BE2C (cell line): ENCODE results near the gene ZNF775.

ENCODE experiments used
- DNase-seq: peaks from one replicate; pipeline ENCODE4 v3.0.0-alpha.2; 2020
- H3K27me3 ChIP-seq: fragments of 250-450 bp; sonication (Bioruptor Pico); 2 replicates; pipeline ENCODE4 v1.5.1; 2020; ENCODE audit warnings: mild to moderate bottlenecking
- H3K36me3 ChIP-seq: fragments of 250-450 bp; sonication (Bioruptor Pico); 2 replicates; pipeline ENCODE4 v1.5.1; 2020; ENCODE audit warnings: mild to moderate bottlenecking
- H3K4me1 ChIP-seq: fragments of 250-450 bp; sonication (Bioruptor Pico); 2 replicates; pipeline ENCODE4 v1.5.1; 2020
- H3K4me3 ChIP-seq: 2 replicates; pipeline ENCODE4 v1.5.1; 2011; ENCODE audit warnings: low read depth, low read length
- H3K9me3 ChIP-seq: fragments of 250-450 bp; sonication (Bioruptor Pico); 2 replicates; pipeline ENCODE4 v1.5.1; 2020
- TF ChIP-seq, protein P1 (sequence below): IDR thresholded peaks from 2 replicates; pipeline ENCODE4 v1.5.1; 2012; ENCODE audit warnings: mild to moderate bottlenecking, low read depth, low read length

Gene ZNF775

DNA sequence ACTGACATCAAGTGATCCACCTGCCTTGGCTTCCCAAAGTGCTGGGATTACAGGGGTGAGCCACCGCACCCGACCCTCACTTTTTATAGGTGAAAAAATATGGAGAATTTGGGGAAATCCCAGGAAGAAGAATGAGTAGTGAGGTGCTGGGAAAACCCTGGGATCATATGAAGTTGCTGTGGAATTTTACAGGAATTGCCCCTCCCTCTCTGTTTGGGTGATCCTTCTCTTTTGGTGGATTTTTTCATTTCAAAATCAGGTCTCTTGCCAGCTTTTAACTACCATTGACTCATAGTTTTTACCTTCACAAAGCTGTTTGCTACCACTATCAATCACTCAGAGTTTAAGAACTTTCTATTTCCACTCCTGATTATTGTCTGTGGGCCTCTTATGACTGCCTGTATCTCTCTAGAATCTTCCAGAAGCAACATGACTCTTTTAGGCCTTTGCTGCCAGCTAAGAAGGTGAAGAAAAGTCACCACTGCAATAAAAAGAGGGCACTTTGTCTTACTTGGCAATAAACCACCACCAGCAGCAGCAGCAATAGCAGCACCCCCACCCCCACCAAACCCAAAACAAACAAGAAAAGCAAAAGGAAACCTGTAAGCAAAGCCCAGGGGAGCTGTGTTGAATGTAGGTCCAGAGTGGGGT is 67.3 kb downstream of the ZNF775 start:
- Histone ChIP-seq H3K27me3 (no peaks in the 10 kb centered on the region), H3K36me3 (no peaks in the 10 kb centered on the region), H3K9me3 (0 out of 2 replicates have a peak, but pooled peaks cover 5% of the 10 kb centered on the region), H3K4me3 (no peak overlapping the region), H3K4me1 (no peaks in the 10 kb centered on the region)
- TF ChIP-seq, protein P1, sequence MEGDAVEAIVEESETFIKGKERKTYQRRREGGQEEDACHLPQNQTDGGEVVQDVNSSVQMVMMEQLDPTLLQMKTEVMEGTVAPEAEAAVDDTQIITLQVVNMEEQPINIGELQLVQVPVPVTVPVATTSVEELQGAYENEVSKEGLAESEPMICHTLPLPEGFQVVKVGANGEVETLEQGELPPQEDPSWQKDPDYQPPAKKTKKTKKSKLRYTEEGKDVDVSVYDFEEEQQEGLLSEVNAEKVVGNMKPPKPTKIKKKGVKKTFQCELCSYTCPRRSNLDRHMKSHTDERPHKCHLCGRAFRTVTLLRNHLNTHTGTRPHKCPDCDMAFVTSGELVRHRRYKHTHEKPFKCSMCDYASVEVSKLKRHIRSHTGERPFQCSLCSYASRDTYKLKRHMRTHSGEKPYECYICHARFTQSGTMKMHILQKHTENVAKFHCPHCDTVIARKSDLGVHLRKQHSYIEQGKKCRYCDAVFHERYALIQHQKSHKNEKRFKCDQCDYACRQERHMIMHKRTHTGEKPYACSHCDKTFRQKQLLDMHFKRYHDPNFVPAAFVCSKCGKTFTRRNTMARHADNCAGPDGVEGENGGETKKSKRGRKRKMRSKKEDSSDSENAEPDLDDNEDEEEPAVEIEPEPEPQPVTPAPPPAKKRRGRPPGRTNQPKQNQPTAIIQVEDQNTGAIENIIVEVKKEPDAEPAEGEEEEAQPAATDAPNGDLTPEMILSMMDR = no peak
- no peak for DNase-seq
